HepG2 (cell line): ENCODE results near the gene ZNF132. TPM values are rescaled to one million over a fixed set of nuclear protein-coding genes. Genes with fewer than 3 reads are reported as not detected.

Experiments used
- ATAC-seq: fragments of 200-7000 bp; cut with Tn5 transposase; 3 replicates; pipeline ENCODE4 v1.9.1; 2020; ENCODE audit warnings: mild to moderate bottlenecking, moderate library complexity
- BruUV-seq: library from RNA; stranded (reverse); fragments of 400-500 nt; replicated peaks from 2 replicates; lab custom pipeline; 2021; lab: Mats Ljungman, UMichigan
- CTCF ChIA-PET: fragments of 300-600 bp; formaldehyde crosslinking; extraction: SDS; loops from one replicate; lab custom pipeline; 2021; ENCODE audit warnings: low total read pairs, inconsistent platforms, low intra/inter-chr PET ratio; lab: Yijun Ruan, JAX
- POLR2A ChIA-PET: fragments of 350-600 bp; sonication (Branson Sonifier 250); formaldehyde crosslinking; loops from one replicate; lab custom pipeline; 2020; ENCODE audit warnings: antibody characterized with exemption, inconsistent platforms; lab: Yijun Ruan, JAX
- DNase-seq: peaks from one replicate; pipeline ENCODE4 v3.0.0-alpha.2; 2015; ENCODE audit warnings: low spot score
- FAIRE-seq: peaks from 3 replicates; lab custom pipeline; 2011; peaks lifted over from hg19 to GRCh38; lab: Jason Lieb, UNC
- H2AFZ ChIP-seq: one replicate; pipeline ENCODE4 v1.6.1; 2011; ENCODE audit warnings: low read length, inconsistent platforms
- H3K27ac ChIP-seq: fragments of 300-600 bp; 3 replicates; pipeline ENCODE4 v1.8.0; 2011; ENCODE audit warnings: mixed run types, mild to moderate bottlenecking, mixed read lengths, low read length, inconsistent platforms; ENCODE audit not compliant: insufficient read depth; ENCODE audit errors: extremely low read length
- H3K27me3 ChIP-seq, 2 experiments: fragments of 200-600 bp in 1 of 2; 2 replicates in 1 of 2; 3 replicates in 1 of 2; pipeline versions ENCODE4 v1.6.0 to v1.8.0; 2011; ENCODE audit warnings: low read length in 2 of 2, mild to moderate bottlenecking in 2 of 2, moderate library complexity in 2 of 2, inconsistent platforms in 1 of 2; ENCODE audit not compliant: insufficient read depth in 2 of 2, control insufficient read depth in 1 of 2
- H3K36me3 ChIP-seq, 2 experiments: fragments of 200-600 bp in 1 of 2; replicated peaks in 1 of 2; 2 replicates in 1 of 2; 3 replicates in 1 of 2; pipeline versions ENCODE4 v1.5.1 to v1.8.0; 2011; ENCODE audit warnings: low read length in 2 of 2, inconsistent platforms in 1 of 2; ENCODE audit not compliant: insufficient read depth in 2 of 2, control insufficient read depth in 1 of 2
- H3K4me1 ChIP-seq: 2 replicates; pipeline ENCODE4 v1.5.1; 2012; ENCODE audit warnings: low read length, inconsistent platforms; ENCODE audit not compliant: insufficient read depth
- H3K4me2 ChIP-seq: 2 replicates; pipeline ENCODE4 v1.6.0; 2011; ENCODE audit warnings: low read depth, low read length, inconsistent platforms
- H3K4me3 ChIP-seq, 3 experiments: fragments of 200-600 bp in 1 of 3; sonication (generic), shearing (Covaris generic) in 1 of 3; replicated peaks in 1 of 3; 2 replicates each; pipeline ENCODE4 v1.5.1; 2011 to 2016; ENCODE audit warnings: low read length in 3 of 3, inconsistent platforms in 2 of 3, low read depth in 2 of 3, mild to moderate bottlenecking in 2 of 3, control low read depth in 1 of 3, mixed read lengths in 1 of 3; ENCODE audit not compliant: insufficient read depth in 1 of 3
- H3K79me2 ChIP-seq: one replicate; pipeline ENCODE4 v1.6.1; 2011; ENCODE audit warnings: low read length, inconsistent platforms; ENCODE audit not compliant: insufficient read depth
- H3K9ac ChIP-seq: 2 replicates; pipeline ENCODE4 v1.6.0; 2011; ENCODE audit warnings: mild to moderate bottlenecking, low read depth, low read length, inconsistent platforms; ENCODE audit not compliant: insufficient read depth
- H3K9me3 ChIP-seq: 2 replicates; pipeline ENCODE4 v1.5.1; 2012; ENCODE audit warnings: mild to moderate bottlenecking, low read length
- H4K20me1 ChIP-seq: 2 replicates; pipeline ENCODE4 v1.6.0; 2011; ENCODE audit warnings: inconsistent platforms, mild to moderate bottlenecking, low read length, moderate library complexity; ENCODE audit not compliant: insufficient read depth
- BCL6 ChIP-seq: IDR thresholded peaks from 2 replicates; pipeline ENCODE4 v1.6.1; 2016; ENCODE audit warnings: missing genetic modification reagents, missing compliant biosample characterization
- FOXP1 ChIP-seq, 2 experiments: fragments of 450-650 bp in 1 of 2; IDR thresholded peaks; 2 replicates each; pipeline ENCODE4 v1.6.1; 2017 to 2018; ENCODE audit warnings: antibody characterized with exemption in 1 of 2
- MED13 ChIP-seq: sonication (generic); formaldehyde crosslinking; IDR thresholded peaks from 2 replicates; pipeline ENCODE4 v1.5.0; 2020; ENCODE audit warnings: missing genetic modification reagents
- SATB2 ChIP-seq: sonication (generic); formaldehyde crosslinking; IDR thresholded peaks from 2 replicates; pipeline ENCODE4 v1.5.0; 2020; ENCODE audit warnings: missing genetic modification reagents
- TFAP4 ChIP-seq: sonication (generic); IDR thresholded peaks from 2 replicates; pipeline ENCODE4 v1.6.1; 2016; ENCODE audit warnings: low read depth, borderline replicate concordance
- ZC3H13 ChIP-seq: sonication (generic); formaldehyde crosslinking; IDR thresholded peaks from 2 replicates; pipeline ENCODE4 v1.8.1; 2023; ENCODE audit warnings: mild to moderate bottlenecking, missing genetic modification reagents, moderate library complexity
- ZNF513 ChIP-seq: sonication (generic); formaldehyde crosslinking; conservative IDR thresholded peaks from 2 replicates; pipeline ENCODE4 v1.5.0; 2020; ENCODE audit warnings: missing genetic modification reagents
- ZNF546 ChIP-seq: sonication (generic); formaldehyde crosslinking; conservative IDR thresholded peaks from 2 replicates; pipeline ENCODE4 v1.8.1; 2023; ENCODE audit warnings: mild to moderate bottlenecking, missing genetic modification reagents
- ZNF569 ChIP-seq: sonication (generic); formaldehyde crosslinking; IDR thresholded peaks from 2 replicates; pipeline ENCODE4 v1.5.0; 2020; ENCODE audit warnings: mild to moderate bottlenecking, missing genetic modification reagents, moderate library complexity, borderline replicate concordance
- ZSCAN9 ChIP-seq: IDR thresholded peaks from 2 replicates; pipeline ENCODE4 v1.6.1; 2016; ENCODE audit warnings: borderline replicate concordance
- WGBS: methylation state at CpG from one replicate; pipeline ENCODE4 v1.1.6; 2017; ENCODE audit warnings: low lambda C conversion rate; 5-methylcytosine and 5-hydroxymethylcytosine counted together
- in situ Hi-C: cut with HindIII; loops from 2 replicates; pipeline ENCODE4 v1.10.0; 2017; ENCODE audit warnings: low pct_unique_long_range_greater_than_20kb; ENCODE audit not compliant: extremely low pct_ligation_motif_present
- intact Hi-C: fragments of 100-400 bp; cut with micrococcal nuclease; formaldehyde crosslinking; loops from one replicate; pipeline ENCODE4 v1.10.0; 2022; ENCODE audit not compliant: unreplicated experiment
- polyA plus RNA-seq, 8 experiments: library from polyadenylated mRNA; depleted of rRNA in 3 of 8; stranded (reverse) in 7 of 8; unstranded in 1 of 8; fragments of >200 nt; fragmentation: Illumina TruSeq in 4 of 8; extraction: Trizol in 4 of 8; gene quantifications; 2 replicates each; pipeline versions ENCODE4 v1.2.1 to v1.2.3, GENCODE V29; 2011 to 2016; ENCODE audit warnings: low read depth in 4 of 8, missing spikeins in 1 of 8, mixed read lengths in 1 of 8; ENCODE audit not compliant: insufficient read depth in 1 of 8
- total RNA-seq, 5 experiments: library from RNA; depleted of rRNA; stranded (reverse); fragments of >200 nt; fragmentation: Illumina TruSeq; extraction: Trizol; gene quantifications; 2 replicates each; pipeline ENCODE4 v1.2.3, GENCODE V29; 2016; ENCODE audit warnings: low read depth in 1 of 5

ZNF132 gene
- total and polyA plus RNA-seq, 2 of the 13 experiments (the other 11 are each of a cell fraction or from before 2014, with no cell fraction given): not detected

- 97% methylated on average over 9 of the region's 21 CpGs for WGBS
- Histone ChIP-seq H3K27me3 (no peaks in the 10 kb centered on the region), H3K4me1 (peaks cover 7% of the 10 kb centered on the region), H3K9ac (no peak overlapping the region), H3K4me2 (no peak overlapping the region), H3K4me3 (no peak overlapping the region), H3K79me2 (no peaks in the 10 kb centered on the region), H3K36me3 (no peaks in the 10 kb centered on the region), H3K27ac (no peak overlapping the region), H2AFZ (no peak overlapping the region), H3K9me3 (no peaks in the 10 kb centered on the region), H4K20me1 (no peaks in the 10 kb centered on the region)
- TF ChIP-seq ZNF546 (CRISPR knock-in tag): no peak
- TF ChIP-seq MED13 (CRISPR knock-in tag): no peak
- TF ChIP-seq FOXP1 (IDR thresholded peaks at IDR 0.05): no peak
- TF ChIP-seq FOXP1 (CRISPR knock-in tag; IDR thresholded peaks at IDR 0.05): no peak
- no peak for TF ChIP-seq ZSCAN9 (CRISPR knock-in tag)
- CTCF ChIA-PET: no interaction called here
- DNase-seq: no peak
- FAIRE-seq: no peak
- BruUV-seq: no TSS peak
- no peak for ATAC-seq
- intact Hi-C loops (no loop called here), in situ Hi-C loops (no loop called here)
- POLR2A ChIA-PET: no interaction called here
These were observed 15.4 kb upstream of the ZNF132 start for GRCh38 chr19:58455306-58455705.

- ChIA-PET POLR2A (no interaction called here), CTCF (no interaction called here)
- Histone ChIP-seq H3K79me2 (no peaks in the 10 kb centered on the region), H3K27me3 (no peaks in the 10 kb centered on the region), H2AFZ (no peak overlapping the region), H3K4me3 (no peak overlapping the region), H4K20me1 (no peaks in the 10 kb centered on the region), H3K4me2 (no peak overlapping the region), H3K9ac (no peak overlapping the region), H3K9me3 (peaks cover 14% of the 10 kb centered on the region), H3K27ac (no peak overlapping the region), H3K36me3 (no peaks in the 10 kb centered on the region), H3K4me1 (peaks cover 7% of the 10 kb centered on the region)
- intact Hi-C loops: loop anchor here (5.0 kb wide), 1 partner anchor 46 kb away; the partner anchor contains the start of gene ZNF584
- FAIRE-seq (no peak), DNase-seq (no peak), ATAC-seq (no peak)
- WGBS: 100% methylated on average over 1 of the region's 6 CpGs
- no TSS peak for BruUV-seq
- in situ Hi-C loops: no loop called here
- TF ChIP-seq BCL6 (CRISPR knock-in tag) (no peak), ZNF569 (no peak), ZNF513 (CRISPR knock-in tag) (no peak), ZC3H13 (CRISPR knock-in tag) (no peak), SATB2 (CRISPR knock-in tag) (no peak), TFAP4 (no peak)
These were observed 13.8 kb upstream of the ZNF132 start for GRCh38 chr19:58453743-58454142.
